Activated T-cell treated with anti-CD3 and anti-CD28 coated beads, Interleukin-2, amount 50 U/mL, for 24 hours (primary cell): Measurements from ENCODE around the gene SIDT2.
A peak's percentile ranks its signal among the peaks of the same experiment; 100 is the strongest.
"Not testable (repeated sequence)": the region's sequence is repeated elsewhere in the genome, so short reads cannot be mapped to it uniquely, and the experiment has no call there.

Source experiments
- DNase-seq: peaks from one replicate; pipeline ENCODE4 v3.0.0-alpha.2; 2020
- H3K27ac Mint-ChIP-seq: 2 replicates; pipeline ENCODE4 v1.8.0; 2020; ENCODE audit warnings: mild to moderate bottlenecking, mixed read lengths
- H3K27me3 Mint-ChIP-seq: 2 replicates; pipeline ENCODE4 v1.8.0; 2020; ENCODE audit warnings: mixed read lengths
- H3K36me3 Mint-ChIP-seq: 2 replicates; pipeline ENCODE4 v1.8.0; 2020; ENCODE audit warnings: low read depth, mixed read lengths
- H3K4me1 Mint-ChIP-seq: 2 replicates; pipeline ENCODE4 v1.8.0; 2020; ENCODE audit warnings: low read depth, mixed read lengths
- H3K4me3 Mint-ChIP-seq: 2 replicates; pipeline ENCODE4 v1.8.0; 2020; ENCODE audit warnings: mild to moderate bottlenecking, moderate library complexity, mixed read lengths
- H3K9me3 Mint-ChIP-seq: 2 replicates; pipeline ENCODE4 v1.8.0; 2020; ENCODE audit warnings: mixed read lengths

The SIDT2 gene

DNA sequence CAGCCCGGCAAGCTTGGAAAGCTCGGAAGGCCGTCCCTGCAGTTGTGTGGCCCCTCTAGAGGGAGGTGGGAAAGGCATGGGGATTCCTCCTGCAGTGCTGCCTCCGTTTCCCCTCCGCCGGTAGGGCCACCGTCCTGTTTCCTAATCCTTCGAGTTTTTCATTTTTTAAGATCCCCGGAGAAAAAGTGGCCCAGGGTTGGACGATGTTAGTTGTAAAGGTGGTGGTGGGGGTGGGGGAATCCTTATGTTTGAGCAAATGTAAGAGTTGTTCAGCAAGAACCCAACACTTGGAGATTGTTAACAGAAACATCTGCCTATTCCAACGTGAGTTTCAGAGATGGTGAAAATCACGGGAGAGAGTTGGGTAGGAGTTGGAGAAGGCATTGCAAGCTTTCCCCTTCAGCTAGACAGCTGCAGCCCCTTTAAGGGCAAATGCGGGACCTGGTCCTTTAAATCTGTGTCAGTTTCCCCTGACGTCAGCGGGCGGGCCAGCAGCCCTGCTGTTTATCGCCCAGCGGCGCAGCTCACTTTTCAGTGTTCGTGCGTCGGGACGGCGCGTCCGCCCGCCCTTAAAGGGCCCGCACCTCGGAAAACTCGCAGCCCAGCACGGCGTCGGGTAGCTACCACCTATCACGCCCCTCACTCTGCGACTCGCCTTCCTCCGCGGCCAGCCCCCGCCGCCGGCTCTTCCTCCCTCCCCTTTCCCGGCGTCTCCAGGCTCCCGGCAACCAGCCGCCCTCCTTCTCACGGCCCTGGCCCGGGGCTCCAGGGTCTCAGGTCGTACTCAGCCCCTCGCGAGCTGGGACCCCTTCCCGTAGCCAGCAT, at the start of gene SIDT2:
SIDT2 (plus strand) TSS at position 534 of the 825 bp plus-strand sequence. CDS start 521 bp downstream, outside the sequence.
- peak within 1 kb of the TSS; percentile 84 for H3K27ac Mint-ChIP-seq

DNA sequence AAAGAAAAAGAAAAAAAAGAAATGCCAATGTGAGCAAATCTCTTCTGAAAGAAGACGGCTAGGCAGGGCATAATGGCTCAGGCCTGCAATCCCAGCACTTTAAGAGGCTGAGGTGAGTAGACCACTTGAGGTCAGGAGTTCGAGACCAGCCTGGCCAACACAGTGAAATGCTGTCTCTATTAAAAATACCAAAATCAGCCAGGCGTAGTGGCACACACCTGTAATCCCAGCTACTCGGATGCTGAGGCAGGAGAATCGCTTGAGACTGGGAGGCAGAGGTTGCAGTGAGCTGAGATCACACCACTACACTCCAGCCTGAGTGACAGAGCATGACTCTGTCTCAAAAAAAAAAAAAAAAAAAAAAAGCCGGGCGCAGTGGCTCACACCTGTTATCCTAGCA, 48.1 kb upstream of the SIDT2 start:
- not testable (repeated sequence) for H3K4me3 Mint-ChIP-seq, H3K4me1 Mint-ChIP-seq, H3K27me3 Mint-ChIP-seq, DNase-seq, H3K27ac Mint-ChIP-seq, H3K9me3 Mint-ChIP-seq, H3K36me3 Mint-ChIP-seq

More for the DNA sequence above, at the start of gene SIDT2:
- DNase-seq = peak; percentile 90
- H3K27me3 Mint-ChIP-seq = no peaks in the 10 kb centered on the region
- H3K9me3 Mint-ChIP-seq = no peaks in the 10 kb centered on the region
- peaks cover 19% of the 10 kb centered on the region for H3K36me3 Mint-ChIP-seq
- H3K4me1 Mint-ChIP-seq = peaks cover 35% of the 10 kb centered on the region
- H3K4me3 Mint-ChIP-seq = peak within 1 kb of the TSS; percentile 91

DNA sequence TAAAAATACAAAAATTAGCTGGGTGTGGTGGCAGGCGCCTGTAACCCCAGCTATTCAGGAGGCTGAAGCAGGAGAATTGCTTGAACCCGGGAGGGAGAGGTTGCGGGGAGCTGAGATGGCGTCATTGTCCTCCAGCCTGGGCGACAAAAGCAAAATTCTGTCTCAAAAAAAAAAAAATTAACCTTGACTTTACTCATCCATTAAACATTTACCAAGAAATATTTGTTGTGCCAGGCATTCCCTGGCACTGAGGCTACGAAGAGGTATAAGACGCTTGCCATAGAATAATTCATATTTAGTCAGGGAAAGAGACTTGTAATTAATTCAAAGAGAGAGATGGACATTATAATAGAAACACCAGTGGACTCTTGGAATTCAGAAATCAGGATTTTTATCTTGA, 47.7 kb upstream of the SIDT2 start:
- Mint-ChIP-seq H3K4me3 (no peak overlapping the region), H3K27ac (no peak overlapping the region), H3K36me3 (no peaks in the 10 kb centered on the region), H3K4me1 (no peaks in the 10 kb centered on the region), H3K27me3 (no peaks in the 10 kb centered on the region), H3K9me3 (no peaks in the 10 kb centered on the region)
- DNase-seq = no peak

DNA sequence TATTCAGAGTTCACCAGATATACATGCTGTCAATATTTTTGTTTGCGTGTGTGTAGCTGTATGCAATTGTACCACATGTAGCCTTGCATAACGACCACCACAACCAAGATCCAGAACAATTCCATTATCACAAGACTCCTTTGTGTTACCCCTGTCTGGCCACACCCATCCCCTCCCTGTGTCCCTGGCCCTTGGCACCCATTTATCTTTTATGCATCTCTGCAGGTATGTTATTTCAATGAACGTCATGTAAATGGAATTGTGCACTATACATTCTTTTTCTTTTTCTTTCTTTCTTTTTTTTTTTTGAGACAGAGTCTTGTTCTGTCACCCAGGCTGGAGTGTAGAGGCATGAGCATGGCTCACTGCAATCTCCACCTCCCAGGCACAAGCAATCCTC, 44.1 kb upstream of the SIDT2 start:
- Mint-ChIP-seq H3K36me3 (no peaks in the 10 kb centered on the region), H3K27me3 (no peaks in the 10 kb centered on the region), H3K4me1 (no peaks in the 10 kb centered on the region), H3K9me3 (no peaks in the 10 kb centered on the region), H3K27ac (no peak overlapping the region), H3K4me3 (no peak overlapping the region)
- no peak for DNase-seq

DNA sequence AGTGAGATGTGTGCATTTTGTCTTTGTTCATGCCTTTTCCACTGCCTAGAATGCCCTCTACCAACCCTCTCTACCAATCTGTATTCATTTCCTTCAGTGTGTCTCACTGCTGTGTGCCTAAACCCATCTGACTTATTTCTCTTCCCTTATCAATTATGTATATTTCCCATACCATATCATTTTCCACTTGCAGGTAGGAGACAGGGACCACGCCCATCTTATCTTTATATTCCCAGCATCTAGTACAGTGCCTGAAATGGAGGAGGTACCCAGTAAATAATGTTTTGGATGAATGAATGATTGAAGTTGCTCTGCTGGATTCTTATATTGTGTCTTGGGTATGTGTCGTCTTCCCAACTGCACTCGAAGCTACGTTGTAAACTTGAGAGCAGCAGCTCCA, 43.6 kb upstream of the SIDT2 start:
- H3K9me3 Mint-ChIP-seq, H3K27ac Mint-ChIP-seq, H3K4me3 Mint-ChIP-seq, H3K36me3 Mint-ChIP-seq, H3K27me3 Mint-ChIP-seq, DNase-seq, H3K4me1 Mint-ChIP-seq: not testable (repeated sequence)

DNA sequence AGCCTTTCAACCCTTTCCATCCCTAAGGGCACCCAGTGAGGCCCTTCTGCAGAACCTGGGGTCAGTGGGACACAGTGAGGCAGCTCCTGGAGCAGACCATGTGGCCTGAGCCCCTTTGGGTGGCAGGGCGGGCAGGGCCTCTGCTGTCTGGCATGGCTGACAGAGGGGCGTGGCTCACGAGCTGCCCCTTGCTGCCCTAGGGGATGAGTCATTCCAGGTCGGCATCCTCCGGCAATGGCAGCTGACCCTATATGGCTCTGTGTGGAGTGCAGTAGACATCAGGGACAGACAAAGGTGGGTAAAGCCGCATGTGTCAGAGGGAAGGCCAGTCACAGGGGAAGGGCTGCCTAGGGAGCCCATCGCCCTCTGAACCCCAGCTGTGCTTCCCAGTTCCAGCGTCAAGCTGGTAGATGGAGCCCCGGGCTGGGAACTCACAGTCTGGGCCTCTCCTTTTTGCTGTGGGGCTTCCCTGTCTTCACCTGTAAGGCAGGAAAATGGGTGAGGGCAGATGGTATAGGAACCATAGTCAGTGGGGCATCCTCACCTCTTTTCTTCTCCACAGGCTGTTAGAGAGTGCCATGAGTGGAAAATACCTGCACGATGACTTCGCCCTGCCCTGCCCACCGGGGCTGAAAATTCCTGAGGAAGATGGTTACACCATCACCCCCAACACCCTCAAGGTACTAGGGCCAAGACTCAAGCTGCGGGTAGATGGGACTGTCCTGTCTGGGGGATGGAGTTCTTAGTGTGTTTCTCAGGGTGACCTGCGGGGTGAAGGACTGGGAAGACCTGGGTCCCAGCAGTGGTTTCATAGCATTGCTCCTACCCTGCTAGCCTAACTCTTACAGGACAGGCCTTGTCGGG, 41.1 kb upstream of the SIDT2 start:
- not testable (repeated sequence) for H3K4me3 Mint-ChIP-seq, DNase-seq, H3K4me1 Mint-ChIP-seq, H3K36me3 Mint-ChIP-seq, H3K27ac Mint-ChIP-seq, H3K9me3 Mint-ChIP-seq
- peaks cover 22% of the 10 kb centered on the region for H3K27me3 Mint-ChIP-seq

DNA sequence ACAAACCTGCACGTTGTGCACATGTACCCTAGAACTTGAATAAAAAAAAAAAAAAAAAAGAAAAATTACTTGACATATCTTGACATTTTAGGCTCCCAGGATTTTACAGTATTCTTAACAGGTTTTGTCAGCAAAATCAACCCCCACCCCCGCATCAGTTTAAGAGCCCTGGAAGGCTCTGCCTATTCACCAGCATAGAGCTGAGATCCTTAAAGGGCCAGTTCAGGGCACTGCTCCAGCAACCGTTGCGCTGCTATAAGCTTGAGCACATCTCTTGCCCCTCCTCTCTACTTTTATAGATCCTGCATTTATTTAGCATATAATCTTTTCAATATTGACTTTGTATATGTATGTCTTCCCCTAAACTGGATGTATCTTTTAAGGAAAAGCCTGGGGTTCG, 35.2 kb upstream of the SIDT2 start:
- Mint-ChIP-seq H3K27ac (peak overlapping the region; percentile 95), H3K9me3 (no peaks in the 10 kb centered on the region), H3K4me1 (peaks cover 40% of the 10 kb centered on the region), H3K4me3 (peak overlapping the region; percentile 98), H3K36me3 (peaks cover 39% of the 10 kb centered on the region), H3K27me3 (peaks cover 22% of the 10 kb centered on the region)
- peak; percentile 42 for DNase-seq

DNA sequence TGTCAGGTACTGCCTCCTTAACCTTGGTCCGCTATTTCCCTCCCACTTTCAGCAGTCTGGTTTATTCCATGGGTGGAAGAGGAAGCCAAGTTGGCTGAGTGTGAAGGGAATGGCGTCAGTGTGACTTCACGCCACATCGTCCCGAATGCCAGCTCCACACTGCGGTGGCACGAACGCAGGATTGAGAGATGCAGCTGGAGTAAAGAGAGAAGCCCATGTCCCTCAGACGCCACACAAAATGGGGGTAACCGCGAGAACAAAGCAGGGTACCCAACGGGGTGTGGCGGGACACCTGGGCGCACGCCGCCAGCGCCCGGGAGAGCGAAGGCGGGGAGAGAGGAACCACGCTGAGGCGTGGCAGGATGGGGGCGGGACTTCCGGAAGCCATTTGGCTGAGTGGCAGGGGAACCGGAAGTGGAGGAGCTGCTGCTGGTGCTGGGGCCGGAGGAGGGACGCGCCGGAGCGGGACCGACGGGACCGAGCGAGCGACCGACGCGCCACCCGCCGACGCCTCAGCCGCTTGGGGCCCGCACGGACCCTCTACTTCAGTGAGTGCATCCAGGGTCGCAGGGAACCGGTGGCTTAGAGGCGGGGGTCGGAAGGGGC, 34.6 kb upstream of the SIDT2 start, which contains the start of gene PAFAH1B2:
PAFAH1B2 (plus strand) TSS at position 417 of the 606 bp plus-strand sequence. CDS start 8,161 bp downstream, outside the sequence.
- DNase-seq = peak; percentile 97
- peaks cover 22% of the 10 kb centered on the region for H3K27me3 Mint-ChIP-seq
- H3K4me3 Mint-ChIP-seq = peak within 1 kb of the TSS; percentile 98
- H3K9me3 Mint-ChIP-seq = no peaks in the 10 kb centered on the region
- peaks cover 44% of the 10 kb centered on the region for H3K36me3 Mint-ChIP-seq
- peaks cover 42% of the 10 kb centered on the region for H3K4me1 Mint-ChIP-seq
- peak within 1 kb of the TSS; percentile 95 for H3K27ac Mint-ChIP-seq

DNA sequence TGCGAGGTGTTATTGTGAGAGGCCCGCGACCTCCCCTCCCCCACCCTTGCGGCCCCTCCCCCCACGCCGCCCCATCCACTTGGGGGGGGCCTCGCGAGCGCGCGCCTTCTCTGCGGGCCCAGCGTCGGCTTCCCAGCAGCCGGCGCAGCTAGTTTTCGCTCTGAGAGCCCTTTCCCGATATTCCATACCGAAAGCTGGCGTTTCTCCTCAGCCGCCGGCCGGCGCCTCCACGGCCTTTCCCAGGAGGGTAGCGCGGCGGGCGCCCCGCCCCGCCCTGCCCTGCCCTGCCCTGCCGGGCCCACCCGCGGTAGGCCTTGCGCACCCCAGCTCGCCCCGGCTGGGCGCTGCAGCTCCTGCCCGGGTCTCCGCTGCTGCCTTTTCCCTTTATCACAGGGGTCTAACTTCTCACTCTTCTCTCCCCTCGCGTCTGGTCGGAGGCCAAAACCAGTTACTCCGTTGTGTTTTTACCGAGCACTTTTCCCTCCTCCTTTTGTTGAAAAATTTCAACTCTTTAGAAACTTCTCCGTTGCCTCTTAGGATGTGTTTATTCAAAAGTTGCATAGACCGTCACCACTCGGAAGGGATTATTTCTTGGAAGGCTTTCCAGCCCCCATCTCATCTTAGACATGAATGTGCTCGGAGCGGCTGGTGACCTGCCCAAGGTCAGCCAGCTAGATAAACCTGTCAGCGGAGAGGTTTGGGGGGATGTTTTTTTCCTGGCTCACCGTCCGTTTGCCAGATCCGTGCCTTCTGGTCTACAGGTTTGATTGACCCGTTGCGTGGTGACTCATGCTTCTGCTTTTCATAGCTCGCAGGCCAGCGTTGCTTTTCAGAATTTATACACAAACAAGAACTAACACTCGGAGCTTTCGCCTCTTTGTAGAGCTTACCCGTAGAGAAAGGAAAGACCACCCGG, 33.8 kb upstream of the SIDT2 start:
- Mint-ChIP-seq H3K27me3 (peaks cover 22% of the 10 kb centered on the region), H3K4me3 (peak overlapping the region; percentile 98), H3K36me3 (peaks cover 49% of the 10 kb centered on the region), H3K9me3 (no peaks in the 10 kb centered on the region), H3K27ac (peak overlapping the region; percentile 95), H3K4me1 (peaks cover 45% of the 10 kb centered on the region)
- DNase-seq = peak; percentile 45

DNA sequence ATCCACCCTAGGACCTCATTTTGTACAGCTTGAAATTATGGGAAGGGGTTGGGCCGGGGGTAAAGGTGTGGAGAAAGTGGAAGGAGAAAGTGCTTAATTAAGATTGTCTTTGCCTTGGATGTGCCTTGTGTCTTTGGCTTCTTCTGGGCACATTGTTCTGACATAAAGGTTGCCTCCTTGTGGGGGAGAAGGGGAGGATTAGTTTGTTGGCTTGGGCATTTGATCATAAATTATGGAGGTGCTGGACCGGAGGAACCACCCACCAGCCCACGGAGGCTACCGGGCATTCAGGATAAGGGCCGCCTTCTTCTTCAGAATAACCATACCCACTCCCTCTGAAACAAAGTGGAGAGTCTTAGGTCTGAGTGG, 33.2 kb upstream of the SIDT2 start:
- peaks cover 50% of the 10 kb centered on the region for H3K4me1 Mint-ChIP-seq
- no peaks in the 10 kb centered on the region for H3K9me3 Mint-ChIP-seq
- DNase-seq = no peak
- peaks cover 15% of the 10 kb centered on the region for H3K27me3 Mint-ChIP-seq
- H3K4me3 Mint-ChIP-seq = peak overlapping the region; percentile 98
- H3K36me3 Mint-ChIP-seq = peaks cover 55% of the 10 kb centered on the region
- H3K27ac Mint-ChIP-seq = peak overlapping the region; percentile 95

DNA sequence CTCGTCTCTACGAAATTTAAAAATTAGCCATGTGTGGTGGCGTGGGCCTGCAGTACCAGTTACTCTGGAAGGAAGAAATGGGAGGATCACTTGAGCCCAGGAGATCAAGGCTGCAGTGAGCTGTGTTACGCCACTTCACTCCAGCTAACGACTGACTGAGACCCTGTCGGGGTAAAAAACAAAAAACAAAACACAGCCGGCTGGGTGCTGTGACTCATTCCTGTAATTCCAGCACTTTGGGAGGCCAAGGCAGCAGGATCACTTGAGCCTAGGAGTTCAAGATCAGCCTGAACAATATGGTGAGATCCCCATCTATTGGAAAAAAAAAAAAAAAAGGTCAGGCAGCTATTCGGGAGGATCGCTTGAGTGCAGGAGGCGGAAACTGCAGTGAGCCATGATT, 32.0 kb upstream of the SIDT2 start:
- Mint-ChIP-seq H3K4me1 (peaks cover 55% of the 10 kb centered on the region), H3K36me3 (peaks cover 63% of the 10 kb centered on the region)

DNA sequence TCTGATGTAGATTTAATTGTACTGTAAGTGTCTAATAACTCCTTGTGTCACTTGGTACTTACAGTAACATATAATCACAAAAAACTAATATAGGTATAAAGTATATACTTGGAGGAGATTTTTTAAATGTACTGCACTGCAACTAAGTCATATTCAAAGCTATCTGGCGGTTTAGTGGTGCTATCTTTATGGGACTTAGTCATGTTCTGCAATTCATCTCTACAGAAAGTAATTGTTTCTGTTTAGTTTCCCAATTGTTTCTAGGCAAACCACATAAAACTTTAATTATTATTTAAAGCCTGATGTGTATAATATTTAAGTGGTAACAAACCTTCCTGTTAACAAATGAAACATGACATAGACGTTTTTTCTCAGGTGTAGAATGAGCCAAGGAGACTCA, 26.5 kb upstream of the SIDT2 start:
- Mint-ChIP-seq H3K36me3 (peaks cover 81% of the 10 kb centered on the region), H3K9me3 (no peaks in the 10 kb centered on the region), H3K4me3 (no peak overlapping the region), H3K4me1 (peaks cover 41% of the 10 kb centered on the region), H3K27me3 (no peaks in the 10 kb centered on the region), H3K27ac (peak overlapping the region; percentile 23)
- no peak for DNase-seq

More for the DNA sequence above, 32.0 kb upstream of the SIDT2 start:
- no peak for DNase-seq
- peak overlapping the region; percentile 98 for H3K4me3 Mint-ChIP-seq
- peaks cover 4% of the 10 kb centered on the region for H3K27me3 Mint-ChIP-seq
- peak overlapping the region; percentile 67 for H3K27ac Mint-ChIP-seq
- no peaks in the 10 kb centered on the region for H3K9me3 Mint-ChIP-seq

DNA sequence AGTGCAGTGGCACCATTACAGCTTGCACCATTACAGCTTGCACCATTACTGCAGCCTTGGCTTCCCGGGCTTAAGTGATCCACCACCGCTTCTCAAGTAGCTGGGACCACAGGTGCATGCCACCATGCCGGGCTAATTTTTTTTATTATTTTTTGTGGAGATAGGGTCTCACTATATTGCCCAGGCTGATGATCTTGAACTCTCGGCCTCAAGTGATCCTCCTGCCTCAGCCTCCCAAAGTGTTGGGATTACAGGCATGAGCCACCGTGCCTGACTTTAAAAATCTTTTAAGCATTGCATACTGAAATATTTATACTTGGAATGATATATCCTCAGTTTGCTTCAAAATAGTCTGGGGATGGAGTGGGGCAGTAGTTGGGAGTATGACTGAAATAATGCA, 24.1 kb upstream of the SIDT2 start:
- Mint-ChIP-seq H3K27me3 (no peaks in the 10 kb centered on the region), H3K27ac (no peak overlapping the region), H3K4me1 (peaks cover 36% of the 10 kb centered on the region), H3K36me3 (peaks cover 86% of the 10 kb centered on the region), H3K4me3 (no peak overlapping the region), H3K9me3 (no peaks in the 10 kb centered on the region)
- no peak for DNase-seq

DNA sequence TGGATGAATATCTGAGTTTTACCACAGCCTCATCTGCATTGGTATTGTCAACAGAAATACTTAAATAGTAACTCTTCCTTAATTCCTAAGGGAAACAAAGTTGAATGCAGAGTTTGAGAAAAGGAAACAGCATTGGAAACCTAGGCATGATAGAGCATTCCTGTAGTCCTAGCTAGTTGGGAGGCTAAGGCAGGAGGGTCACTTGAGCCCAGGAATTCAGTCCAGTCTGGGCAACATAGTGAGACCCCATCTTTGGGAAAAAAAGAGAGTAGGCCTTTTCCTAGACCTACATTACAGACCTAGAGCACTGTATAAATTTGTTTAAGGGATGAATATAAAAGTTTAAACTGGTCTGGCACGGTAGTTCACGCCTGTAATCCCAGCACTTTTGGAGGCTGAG, 21.0 kb upstream of the SIDT2 start:
- H3K4me1 Mint-ChIP-seq = peaks cover 27% of the 10 kb centered on the region
- H3K36me3 Mint-ChIP-seq = peaks cover 90% of the 10 kb centered on the region
- DNase-seq = no peak
- no peaks in the 10 kb centered on the region for H3K27me3 Mint-ChIP-seq
- peak overlapping the region; percentile 34 for H3K27ac Mint-ChIP-seq
- no peak overlapping the region for H3K4me3 Mint-ChIP-seq
- no peaks in the 10 kb centered on the region for H3K9me3 Mint-ChIP-seq
